Bronchial epithelial cell (primary cell): ENCODE results near the gene EIF2D. TPM values are rescaled to one million over a fixed set of nuclear protein-coding genes. Genes with fewer than 3 reads are reported as not detected.

Experiments used
- DNase-seq: peaks from one replicate; pipeline ENCODE4 v3.0.0-alpha.2; 2010; ENCODE audit warnings: low read depth
- FAIRE-seq: peaks from 2 replicates; lab custom pipeline; 2011; peaks lifted over from hg19 to GRCh38; lab: Jason Lieb, UNC
- H3K27me3 ChIP-seq: 2 replicates; pipeline ENCODE4 v1.5.1; 2011; ENCODE audit warnings: low read length; ENCODE audit not compliant: control insufficient read depth, insufficient read depth
- H3K36me3 ChIP-seq: 2 replicates; pipeline ENCODE4 v1.5.1; 2011; ENCODE audit warnings: low read length; ENCODE audit not compliant: control insufficient read depth, insufficient read depth
- H3K4me3 ChIP-seq: 2 replicates; pipeline ENCODE4 v1.5.1; 2011; ENCODE audit warnings: mild to moderate bottlenecking, low read depth, low read length, control low read depth
- CTCF ChIP-seq: IDR thresholded peaks from 2 replicates; pipeline ENCODE4 v1.5.1; 2011; ENCODE audit warnings: mild to moderate bottlenecking, moderate library complexity, low read length, control low read depth, inconsistent platforms; ENCODE audit not compliant: insufficient read depth, severe bottlenecking
- total RNA-seq: library from RNA; depleted of rRNA; stranded (reverse); fragments of >200 nt; gene quantifications from 2 replicates; pipeline ENCODE4 v1.2.1, GENCODE V29; 2014

The EIF2D gene
- total RNA-seq, 1 donor from 2014 or later, result 56.1 TPM

GRCh38 chr1:206608108-206608698 is 4.1 kb downstream of the EIF2D start:
- no peaks in the 10 kb centered on the region for H3K27me3 ChIP-seq
- no peak overlapping the region for H3K4me3 ChIP-seq
- no peak for FAIRE-seq
- peaks cover 14% of the 10 kb centered on the region for H3K36me3 ChIP-seq
- peak; percentile 82 for TF ChIP-seq CTCF
- DNase-seq, result peak; percentile 42

- H3K4me3 ChIP-seq, result no peak overlapping the region
- no peaks in the 10 kb centered on the region for H3K27me3 ChIP-seq
- peak; percentile 49 for TF ChIP-seq CTCF
- FAIRE-seq (no peak), DNase-seq (peak; percentile 57)
- peaks cover 21% of the 10 kb centered on the region for H3K36me3 ChIP-seq
These were observed 5.4 kb downstream of the EIF2D start for GRCh38 chr1:206606867-206607266.

- Histone ChIP-seq H3K36me3 (peaks cover 25% of the 10 kb centered on the region), H3K27me3 (no peaks in the 10 kb centered on the region), H3K4me3 (no peak overlapping the region)
- no peak for DNase-seq
- FAIRE-seq, result no peak
- no peak for TF ChIP-seq CTCF
These were observed 7.4 kb downstream of the EIF2D start for GRCh38 chr1:206604861-206605260.

- no peak for TF ChIP-seq CTCF
- Histone ChIP-seq H3K4me3 (no peak overlapping the region), H3K36me3 (peaks cover 36% of the 10 kb centered on the region), H3K27me3 (no peaks in the 10 kb centered on the region)
- DNase-seq (no peak), FAIRE-seq (no peak)
These were observed 11.7 kb downstream of the EIF2D start for GRCh38 chr1:206600527-206600926.

GRCh38 chr1:206596319-206596666 is 16.0 kb downstream of the EIF2D start:
- Histone ChIP-seq H3K36me3 (peaks cover 26% of the 10 kb centered on the region), H3K4me3 (no peak overlapping the region), H3K27me3 (no peaks in the 10 kb centered on the region)
- no peak for TF ChIP-seq CTCF
- FAIRE-seq (no peak), DNase-seq (no peak)
